ENCODE data around the gene CRACR2B.

The CRACR2B gene

GRCh38 chr11:829176-829846, 1.6 kb downstream of the CRACR2B start:
- no peak for TF ChIP-seq CTCF (IDR thresholded peaks at IDR 0.05; ENCODE audit: insufficient read depth, low read depth, low read length, missing control alignments)
- H3K4me3 ChIP-seq (ENCODE audit: low read length): no peak overlapping the region
- no peak for DNase-seq (ENCODE audit: low read depth)

GRCh38 chr11:829847-830294, 2.2 kb downstream of the CRACR2B start:
- H3K4me3 ChIP-seq (ENCODE audit: low read length): peak overlapping the region; percentile 19
- TF ChIP-seq CTCF (IDR thresholded peaks at IDR 0.05; ENCODE audit: insufficient read depth, low read depth, low read length, missing control alignments): no peak
- no peak for DNase-seq (ENCODE audit: low read depth)

- H3K4me3 ChIP-seq (ENCODE audit: low read length): peak overlapping the region; percentile 19
- TF ChIP-seq CTCF (IDR thresholded peaks at IDR 0.05; ENCODE audit: insufficient read depth, low read depth, low read length, missing control alignments): no peak
- DNase-seq (ENCODE audit: low read depth): peak; percentile 77
Observed at GRCh38 chr11:830295-831117, 2.8 kb downstream of the CRACR2B start.

- no peak overlapping the region for H3K4me3 ChIP-seq (ENCODE audit: low read length)
- TF ChIP-seq CTCF (IDR thresholded peaks at IDR 0.05; ENCODE audit: insufficient read depth, low read depth, low read length, missing control alignments): no peak
- DNase-seq (ENCODE audit: low read depth): no peak
Observed at GRCh38 chr11:831118-831864, 3.6 kb downstream of the CRACR2B start.

- no peak for DNase-seq (ENCODE audit: low read depth)
- TF ChIP-seq CTCF (IDR thresholded peaks at IDR 0.05; ENCODE audit: insufficient read depth, low read depth, low read length, missing control alignments): no peak
- H3K4me3 ChIP-seq (ENCODE audit: low read length): peak overlapping the region; percentile 40
Observed at GRCh38 chr11:831961-832528, 4.3 kb downstream of the CRACR2B start.

GRCh38 chr11:832529-833113, 4.9 kb downstream of the CRACR2B start, which contains the start of gene CD151:
CD151 (plus strand) TSS chr11:832952; CDS start chr11:836070, 3,118 bp downstream.
- no peak for TF ChIP-seq CTCF (IDR thresholded peaks at IDR 0.05; ENCODE audit: insufficient read depth, low read depth, low read length, missing control alignments)
- DNase-seq (ENCODE audit: low read depth): peak; percentile 79
- peak within 1 kb of the TSS; percentile 74 for H3K4me3 ChIP-seq (ENCODE audit: low read length)

Data from epithelial cell of esophagus (primary cell).